GM19324 (cell line): ENCODE results near the gene OR13C4.
"Not testable (repeated sequence)": the region's sequence is repeated elsewhere in the genome, so short reads cannot be mapped to it uniquely, and the experiment has no call there.

Experiments
- ATAC-seq: cut with Tn5 transposase; IDR thresholded peaks from one replicate; pipeline ENCODE4 v1.9.1; 2021; ENCODE audit warnings: mild to moderate bottlenecking, moderate library complexity; ENCODE audit not compliant: unreplicated experiment, low FRiP score

Gene OR13C4

GRCh38 chr9:104527109-104527508 lies at the start of gene OR13C4:
Gene OR13C4 (minus strand): TSS chr9:104527209. CDS start chr9:104527209, 0 bp downstream.
- ATAC-seq: no peak

GRCh38 chr9:104575456-104575855 lies 48.4 kb upstream of the OR13C4 start:
- ATAC-seq: no peak

- ATAC-seq: no peak
Measured at GRCh38 chr9:104572612-104573011, 45.6 kb upstream of the OR13C4 start.

- ATAC-seq: no peak
Measured at GRCh38 chr9:104568868-104569267, 41.9 kb upstream of the OR13C4 start, which contains the start of gene OR13C8. Gene OR13C8 (plus strand): TSS chr9:104569168. CDS start chr9:104569168, 0 bp downstream.

- no peak for ATAC-seq
Measured at GRCh38 chr9:104564358-104564757, 37.3 kb upstream of the OR13C4 start.

GRCh38 chr9:104556830-104557634 lies 30.0 kb upstream of the OR13C4 start:
- peak; percentile 58 for ATAC-seq

- ATAC-seq: no peak
Measured at GRCh38 chr9:104555521-104555920, 28.5 kb upstream of the OR13C4 start.

GRCh38 chr9:104553261-104553660 lies 26.3 kb upstream of the OR13C4 start:
- no peak for ATAC-seq

GRCh38 chr9:104544644-104545043 lies 17.6 kb upstream of the OR13C4 start:
- no peak for ATAC-seq

GRCh38 chr9:104539275-104539674 lies 12.3 kb upstream of the OR13C4 start:
- no peak for ATAC-seq

- ATAC-seq: no peak
Measured at GRCh38 chr9:104536756-104537155, 9.7 kb upstream of the OR13C4 start, which contains the start of gene OR13C3. Gene OR13C3 (minus strand): TSS chr9:104536856. CDS start chr9:104536723, 133 bp downstream.

- not testable (repeated sequence) for ATAC-seq
Measured at GRCh38 chr9:104520241-104520640, 6.8 kb downstream of the OR13C4 start.

GRCh38 chr9:104514901-104515300 lies 12.1 kb downstream of the OR13C4 start:
- ATAC-seq: no peak

GRCh38 chr9:104506565-104506964 lies 20.4 kb downstream of the OR13C4 start:
- ATAC-seq: no peak

- ATAC-seq: no peak
Measured at GRCh38 chr9:104503963-104504362, 23.0 kb downstream of the OR13C4 start, which contains the start of gene OR13F1. Gene OR13F1 (plus strand): TSS chr9:104504263. CDS start chr9:104504263, 0 bp downstream.

- ATAC-seq: no peak
Measured at GRCh38 chr9:104503440-104503839, 23.6 kb downstream of the OR13C4 start.

- no peak for ATAC-seq
Measured at GRCh38 chr9:104494808-104495207, 32.2 kb downstream of the OR13C4 start.

- no peak for ATAC-seq
Measured at GRCh38 chr9:104485014-104485413, 42.0 kb downstream of the OR13C4 start.

GRCh38 chr9:104482921-104483570 lies 44.0 kb downstream of the OR13C4 start:
- ATAC-seq: no peak
